ENCODE measurements around the gene MYO3B.

- no peak for TF ChIP-seq POLR2AphosphoS5 (IDR thresholded peaks at IDR 0.05)
- TF ChIP-seq, protein P1, sequence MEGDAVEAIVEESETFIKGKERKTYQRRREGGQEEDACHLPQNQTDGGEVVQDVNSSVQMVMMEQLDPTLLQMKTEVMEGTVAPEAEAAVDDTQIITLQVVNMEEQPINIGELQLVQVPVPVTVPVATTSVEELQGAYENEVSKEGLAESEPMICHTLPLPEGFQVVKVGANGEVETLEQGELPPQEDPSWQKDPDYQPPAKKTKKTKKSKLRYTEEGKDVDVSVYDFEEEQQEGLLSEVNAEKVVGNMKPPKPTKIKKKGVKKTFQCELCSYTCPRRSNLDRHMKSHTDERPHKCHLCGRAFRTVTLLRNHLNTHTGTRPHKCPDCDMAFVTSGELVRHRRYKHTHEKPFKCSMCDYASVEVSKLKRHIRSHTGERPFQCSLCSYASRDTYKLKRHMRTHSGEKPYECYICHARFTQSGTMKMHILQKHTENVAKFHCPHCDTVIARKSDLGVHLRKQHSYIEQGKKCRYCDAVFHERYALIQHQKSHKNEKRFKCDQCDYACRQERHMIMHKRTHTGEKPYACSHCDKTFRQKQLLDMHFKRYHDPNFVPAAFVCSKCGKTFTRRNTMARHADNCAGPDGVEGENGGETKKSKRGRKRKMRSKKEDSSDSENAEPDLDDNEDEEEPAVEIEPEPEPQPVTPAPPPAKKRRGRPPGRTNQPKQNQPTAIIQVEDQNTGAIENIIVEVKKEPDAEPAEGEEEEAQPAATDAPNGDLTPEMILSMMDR (IDR thresholded peaks at IDR 0.05): no peak
Observed at GRCh38 chr2:170509452-170510193, 331.7 kb downstream of the MYO3B start.

Data from prostate gland (tissue), 2 donors.